ENCODE results near the gene FREM1. TPM values are rescaled to one million over a fixed set of nuclear protein-coding genes. Genes with fewer than 3 reads are reported as not detected.

FREM1 gene
- total RNA-seq, 2 experiments from 2014 or later, result not detected

DNA sequence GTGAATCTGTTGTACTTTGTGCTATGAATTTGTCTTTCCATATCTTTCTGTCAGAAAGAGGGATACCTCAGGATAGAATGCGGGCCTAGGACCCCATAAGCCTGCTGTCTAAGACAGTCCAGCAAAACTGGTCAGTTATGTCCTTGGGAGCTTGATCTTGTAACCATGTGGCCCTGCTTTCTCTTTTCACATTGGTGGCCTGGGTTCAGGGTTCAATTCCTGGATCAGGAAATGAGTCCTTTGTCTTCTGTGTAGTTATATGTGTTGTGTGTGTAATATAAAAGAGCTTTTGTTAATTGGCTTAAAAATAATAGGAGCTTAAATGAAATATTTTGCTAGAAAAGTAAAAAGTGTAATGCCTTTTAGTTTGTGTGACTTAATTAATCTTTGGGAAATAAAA is 16.9 kb downstream of the FREM1 start:
- Histone ChIP-seq H3K79me2 (ENCODE audit: insufficient read depth, low read depth, low read length) (no peaks in the 10 kb centered on the region), H3K27ac (ENCODE audit: low read depth, low read length, poor library complexity, severe bottlenecking) (no peak overlapping the region), H4K20me1 (ENCODE audit: insufficient read depth, low read length) (no peaks in the 10 kb centered on the region), H3K9me3 (ENCODE audit: low read length) (no peaks in the 10 kb centered on the region), H3K4me1 (ENCODE audit: insufficient read depth, low read length, poor library complexity, severe bottlenecking) (no peaks in the 10 kb centered on the region), H2AFZ (ENCODE audit: low read length) (no peak overlapping the region), H3K36me3 (ENCODE audit: insufficient read depth, low read length) (no peaks in the 10 kb centered on the region), H3K4me3 (ENCODE audit: low read depth, low read length, poor library complexity, severe bottlenecking) (no peak overlapping the region), H3K4me2 (ENCODE audit: low read length) (no peak overlapping the region), H3K9me2 (ENCODE audit: insufficient read depth, low read length) (no peaks in the 10 kb centered on the region)
- DNase-seq (ENCODE audit: low spot score), result no peak
- POLR2A ChIA-PET, result interaction anchor here (0.7 kb wide), 1 partner anchor 1321 kb away, joined by 3 read pairs; no protein-coding TSS in a partner anchor
- BruUV-seq (replicated peaks), result no TSS peak
- intact Hi-C loops (cut with micrococcal nuclease; ENCODE audit: unreplicated experiment), result no loop called here
- CTCF ChIA-PET (ENCODE audit: unreplicated experiment), result no interaction called here
- TF ChIP-seq EZH2phosphoT487 (IDR thresholded peaks at IDR 0.05; ENCODE audit: borderline replicate concordance, low read depth, low read length), result no peak
- TF ChIP-seq, protein P1, sequence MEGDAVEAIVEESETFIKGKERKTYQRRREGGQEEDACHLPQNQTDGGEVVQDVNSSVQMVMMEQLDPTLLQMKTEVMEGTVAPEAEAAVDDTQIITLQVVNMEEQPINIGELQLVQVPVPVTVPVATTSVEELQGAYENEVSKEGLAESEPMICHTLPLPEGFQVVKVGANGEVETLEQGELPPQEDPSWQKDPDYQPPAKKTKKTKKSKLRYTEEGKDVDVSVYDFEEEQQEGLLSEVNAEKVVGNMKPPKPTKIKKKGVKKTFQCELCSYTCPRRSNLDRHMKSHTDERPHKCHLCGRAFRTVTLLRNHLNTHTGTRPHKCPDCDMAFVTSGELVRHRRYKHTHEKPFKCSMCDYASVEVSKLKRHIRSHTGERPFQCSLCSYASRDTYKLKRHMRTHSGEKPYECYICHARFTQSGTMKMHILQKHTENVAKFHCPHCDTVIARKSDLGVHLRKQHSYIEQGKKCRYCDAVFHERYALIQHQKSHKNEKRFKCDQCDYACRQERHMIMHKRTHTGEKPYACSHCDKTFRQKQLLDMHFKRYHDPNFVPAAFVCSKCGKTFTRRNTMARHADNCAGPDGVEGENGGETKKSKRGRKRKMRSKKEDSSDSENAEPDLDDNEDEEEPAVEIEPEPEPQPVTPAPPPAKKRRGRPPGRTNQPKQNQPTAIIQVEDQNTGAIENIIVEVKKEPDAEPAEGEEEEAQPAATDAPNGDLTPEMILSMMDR (conservative IDR thresholded peaks at IDR 0.05; ENCODE audit: low read length), result no peak

DNA sequence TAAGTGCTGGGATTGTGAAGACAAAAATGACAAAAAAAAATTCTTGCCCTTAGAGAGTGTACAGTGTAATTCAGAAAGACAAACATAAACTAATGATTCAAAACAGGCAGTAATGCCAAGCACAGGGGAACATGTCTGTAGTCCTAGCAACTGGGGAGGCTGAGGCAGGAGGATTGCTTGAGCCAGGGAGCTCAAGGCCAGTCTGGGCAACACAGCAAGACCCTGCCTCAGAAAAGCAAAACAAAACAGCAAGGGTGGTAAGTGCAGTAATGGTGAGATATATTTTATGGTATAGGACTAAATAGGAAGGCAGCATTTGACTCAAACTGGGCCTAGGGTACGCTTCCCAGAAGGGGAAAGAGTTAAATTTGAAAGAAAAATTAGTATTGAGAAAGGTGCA is 18.9 kb downstream of the FREM1 start:
- no TSS peak for BruUV-seq (replicated peaks)
- Histone ChIP-seq H3K4me2 (ENCODE audit: low read length) (no peak overlapping the region), H3K4me1 (ENCODE audit: insufficient read depth, low read length, poor library complexity, severe bottlenecking) (no peaks in the 10 kb centered on the region), H3K36me3 (ENCODE audit: insufficient read depth, low read length) (no peaks in the 10 kb centered on the region), H3K9me2 (ENCODE audit: insufficient read depth, low read length) (no peaks in the 10 kb centered on the region), H3K4me3 (ENCODE audit: low read depth, low read length, poor library complexity, severe bottlenecking) (no peak overlapping the region), H3K9me3 (ENCODE audit: low read length) (no peaks in the 10 kb centered on the region), H2AFZ (ENCODE audit: low read length) (no peak overlapping the region), H3K27ac (ENCODE audit: low read depth, low read length, poor library complexity, severe bottlenecking) (no peak overlapping the region), H3K79me2 (ENCODE audit: insufficient read depth, low read depth, low read length) (no peaks in the 10 kb centered on the region), H4K20me1 (ENCODE audit: insufficient read depth, low read length) (no peaks in the 10 kb centered on the region)
- CTCF ChIA-PET (ENCODE audit: unreplicated experiment), result no interaction called here
- intact Hi-C loops (cut with micrococcal nuclease; ENCODE audit: unreplicated experiment), result no loop called here
- no peak for DNase-seq (ENCODE audit: low spot score)
- POLR2A ChIA-PET, result no interaction called here
- TF ChIP-seq, protein P1 (conservative IDR thresholded peaks at IDR 0.05; ENCODE audit: low read length), result no peak
- no peak for TF ChIP-seq EZH2phosphoT487 (IDR thresholded peaks at IDR 0.05; ENCODE audit: borderline replicate concordance, low read depth, low read length)

DNA sequence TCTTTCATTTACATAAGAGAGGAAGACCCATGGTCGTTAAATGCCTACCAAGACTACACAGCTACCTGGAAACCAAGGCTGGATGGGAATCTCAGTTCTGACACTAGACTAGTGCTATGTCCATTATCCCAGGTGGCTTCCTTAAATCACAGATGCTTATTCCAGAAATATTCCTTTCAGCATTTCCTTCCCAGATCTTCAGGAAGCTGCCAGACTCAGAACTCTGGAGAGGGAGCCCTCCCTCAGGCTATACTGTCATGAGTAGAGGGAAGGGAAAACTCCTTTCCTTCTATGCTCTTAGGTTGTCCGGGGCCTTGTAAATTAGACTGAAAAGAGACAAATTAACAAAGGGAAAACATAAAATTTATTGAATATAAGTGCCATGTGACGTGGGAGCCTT is 20.8 kb downstream of the FREM1 start:
- no peak overlapping the region for H3K4me3 ChIP-seq (ENCODE audit: low read depth, low read length, poor library complexity, severe bottlenecking)
- no peak overlapping the region for H3K4me2 ChIP-seq (ENCODE audit: low read length)
- BruUV-seq (replicated peaks), result no TSS peak
- DNase-seq (ENCODE audit: low spot score), result no peak
- no peak for TF ChIP-seq EZH2phosphoT487 (IDR thresholded peaks at IDR 0.05; ENCODE audit: borderline replicate concordance, low read depth, low read length)
- TF ChIP-seq, protein P1 (conservative IDR thresholded peaks at IDR 0.05; ENCODE audit: low read length), result no peak
- POLR2A ChIA-PET, result no interaction called here
- CTCF ChIA-PET (ENCODE audit: unreplicated experiment), result no interaction called here
- H3K79me2 ChIP-seq (ENCODE audit: insufficient read depth, low read depth, low read length), result no peaks in the 10 kb centered on the region
- H4K20me1 ChIP-seq (ENCODE audit: insufficient read depth, low read length), result no peaks in the 10 kb centered on the region
- H3K4me1 ChIP-seq (ENCODE audit: insufficient read depth, low read length, poor library complexity, severe bottlenecking), result no peaks in the 10 kb centered on the region
- H3K36me3 ChIP-seq (ENCODE audit: insufficient read depth, low read length), result no peaks in the 10 kb centered on the region
- intact Hi-C loops (cut with micrococcal nuclease; ENCODE audit: unreplicated experiment), result no loop called here
- no peak overlapping the region for H3K27ac ChIP-seq (ENCODE audit: low read depth, low read length, poor library complexity, severe bottlenecking)
- H3K9me2 ChIP-seq (ENCODE audit: insufficient read depth, low read length), result no peaks in the 10 kb centered on the region
- no peaks in the 10 kb centered on the region for H3K9me3 ChIP-seq (ENCODE audit: low read length)
- H2AFZ ChIP-seq (ENCODE audit: low read length), result no peak overlapping the region

Data from OCI-LY7 (cell line).